HG02840 (cell line): ENCODE measurements around the gene P2RX5.

Experiments
- ATAC-seq: cut with Tn5 transposase; IDR thresholded peaks from one replicate; pipeline ENCODE4 v1.9.1; 2021; ENCODE audit warnings: mild to moderate bottlenecking, moderate library complexity, moderate number of reproducible peaks; ENCODE audit not compliant: unreplicated experiment, low FRiP score

The P2RX5 gene

GRCh38 chr17:3657874-3658783 is 37.8 kb downstream of the P2RX5 start:
- ATAC-seq = no peak

- no peak for ATAC-seq
Observed at GRCh38 chr17:3657588-3657869, 38.4 kb downstream of the P2RX5 start.

- no peak for ATAC-seq
Observed at GRCh38 chr17:3656755-3657587, 39.0 kb downstream of the P2RX5 start.

- no peak for ATAC-seq
Observed at GRCh38 chr17:3656353-3656752, 39.6 kb downstream of the P2RX5 start.

GRCh38 chr17:3655766-3656165 is 40.2 kb downstream of the P2RX5 start:
- ATAC-seq = no peak

GRCh38 chr17:3647769-3648555 is 48.0 kb downstream of the P2RX5 start:
- no peak for ATAC-seq

GRCh38 chr17:3647251-3647650 is 48.7 kb downstream of the P2RX5 start:
- no peak for ATAC-seq

- no peak for ATAC-seq
Observed at GRCh38 chr17:3645310-3645709, 50.6 kb downstream of the P2RX5 start.

- no peak for ATAC-seq
Observed at GRCh38 chr17:3643889-3644349, 52.0 kb downstream of the P2RX5 start.

GRCh38 chr17:3641717-3642486 is 54.1 kb downstream of the P2RX5 start:
- ATAC-seq = no peak

- no peak for ATAC-seq
Observed at GRCh38 chr17:3641014-3641413, 54.9 kb downstream of the P2RX5 start.

- no peak for ATAC-seq
Observed at GRCh38 chr17:3639981-3640596, 55.9 kb downstream of the P2RX5 start.

GRCh38 chr17:3636908-3637373 is 59.0 kb downstream of the P2RX5 start:
- peak; percentile 3 for ATAC-seq

GRCh38 chr17:3636154-3636907 is 59.6 kb downstream of the P2RX5 start, which contains the start of the genes CTNS and SHPK:
CTNS (plus strand) TSS chr17:3636760; CDS start chr17:3640207, 3,447 bp downstream.
SHPK (minus strand) TSS chr17:3636250; CDS start chr17:3636219, 31 bp downstream.
- peak; percentile 91 for ATAC-seq

GRCh38 chr17:3635474-3636153 is 60.3 kb downstream of the P2RX5 start:
- no peak for ATAC-seq

GRCh38 chr17:3632287-3632686 is 63.7 kb downstream of the P2RX5 start:
- no peak for ATAC-seq

- no peak for ATAC-seq
Observed at GRCh38 chr17:3630781-3631180, 65.2 kb downstream of the P2RX5 start.

GRCh38 chr17:3627769-3628167 is 68.2 kb downstream of the P2RX5 start:
- no peak for ATAC-seq
